ENCODE results near the gene LYPD3.
"Not testable (repeated sequence)": the region's sequence is repeated elsewhere in the genome, so short reads cannot be mapped to it uniquely, and the experiment has no call there.

LYPD3 gene

GRCh38 chr19:43465468-43466120, at the start of gene LYPD3:
TSS of gene LYPD3 (minus strand) at chr19:43465608. CDS start at chr19:43465571, 37 bp downstream.
- H3K9me3 ChIP-seq (ENCODE audit: low read length) = no peaks in the 10 kb centered on the region
- H2AFZ ChIP-seq (ENCODE audit: low read depth, low read length) = peak within 1 kb of the TSS; percentile 75
- peaks cover 8% of the 10 kb centered on the region for H3K4me1 ChIP-seq (ENCODE audit: insufficient read depth, low read length)
- peak within 1 kb of the TSS; percentile 60 for H3K4me3 ChIP-seq (ENCODE audit: low read length)
- H3K36me3 ChIP-seq (ENCODE audit: insufficient read depth, low read length) = no peaks in the 10 kb centered on the region
- no peaks in the 10 kb centered on the region for H3K27me3 ChIP-seq (ENCODE audit: insufficient read depth, low read length)

- not testable (repeated sequence) for H3K4me3 ChIP-seq (ENCODE audit: low read length); H3K27me3 ChIP-seq (ENCODE audit: insufficient read depth, low read length); H3K9me3 ChIP-seq (ENCODE audit: low read length); H2AFZ ChIP-seq (ENCODE audit: low read depth, low read length); H3K4me1 ChIP-seq (ENCODE audit: insufficient read depth, low read length)
- H3K36me3 ChIP-seq (ENCODE audit: insufficient read depth, low read length) = peaks cover 15% of the 10 kb centered on the region
Observed at GRCh38 chr19:43512399-43512798, 47.0 kb upstream of the LYPD3 start.

GRCh38 chr19:43511324-43511723, 45.9 kb upstream of the LYPD3 start:
- Histone ChIP-seq H3K9me3 (ENCODE audit: low read length) (peaks cover 8% of the 10 kb centered on the region), H3K4me1 (ENCODE audit: insufficient read depth, low read length) (no peaks in the 10 kb centered on the region), H3K27me3 (ENCODE audit: insufficient read depth, low read length) (no peaks in the 10 kb centered on the region), H3K4me3 (ENCODE audit: low read length) (no peak overlapping the region), H2AFZ (ENCODE audit: low read depth, low read length) (no peak overlapping the region), H3K36me3 (ENCODE audit: insufficient read depth, low read length) (peaks cover 15% of the 10 kb centered on the region)

- H3K4me1 ChIP-seq (ENCODE audit: insufficient read depth, low read length) = no peaks in the 10 kb centered on the region
- no peak overlapping the region for H3K4me3 ChIP-seq (ENCODE audit: low read length)
- H2AFZ ChIP-seq (ENCODE audit: low read depth, low read length) = no peak overlapping the region
- H3K36me3 ChIP-seq (ENCODE audit: insufficient read depth, low read length) = peaks cover 15% of the 10 kb centered on the region
- H3K27me3 ChIP-seq (ENCODE audit: insufficient read depth, low read length) = no peaks in the 10 kb centered on the region
- H3K9me3 ChIP-seq (ENCODE audit: low read length) = peaks cover 8% of the 10 kb centered on the region
Observed at GRCh38 chr19:43510713-43511112, 45.3 kb upstream of the LYPD3 start.

- no peaks in the 10 kb centered on the region for H3K27me3 ChIP-seq (ENCODE audit: insufficient read depth, low read length)
- peaks cover 12% of the 10 kb centered on the region for H3K4me1 ChIP-seq (ENCODE audit: insufficient read depth, low read length)
- peaks cover 4% of the 10 kb centered on the region for H3K9me3 ChIP-seq (ENCODE audit: low read length)
- no peak overlapping the region for H2AFZ ChIP-seq (ENCODE audit: low read depth, low read length)
- H3K4me3 ChIP-seq (ENCODE audit: low read length) = no peak overlapping the region
- peaks cover 15% of the 10 kb centered on the region for H3K36me3 ChIP-seq (ENCODE audit: insufficient read depth, low read length)
Observed at GRCh38 chr19:43507880-43508279, 42.5 kb upstream of the LYPD3 start.

- Histone ChIP-seq H3K9me3 (ENCODE audit: low read length) (peaks cover 2% of the 10 kb centered on the region), H3K4me1 (ENCODE audit: insufficient read depth, low read length) (peaks cover 12% of the 10 kb centered on the region), H3K4me3 (ENCODE audit: low read length) (no peak overlapping the region), H3K36me3 (ENCODE audit: insufficient read depth, low read length) (peaks cover 15% of the 10 kb centered on the region), H3K27me3 (ENCODE audit: insufficient read depth, low read length) (no peaks in the 10 kb centered on the region), H2AFZ (ENCODE audit: low read depth, low read length) (no peak overlapping the region)
Observed at GRCh38 chr19:43506629-43507028, 41.2 kb upstream of the LYPD3 start.

- H3K27me3 ChIP-seq (ENCODE audit: insufficient read depth, low read length) = no peaks in the 10 kb centered on the region
- H2AFZ ChIP-seq (ENCODE audit: low read depth, low read length) = no peak overlapping the region
- H3K36me3 ChIP-seq (ENCODE audit: insufficient read depth, low read length) = peaks cover 10% of the 10 kb centered on the region
- H3K4me1 ChIP-seq (ENCODE audit: insufficient read depth, low read length) = peaks cover 12% of the 10 kb centered on the region
- H3K4me3 ChIP-seq (ENCODE audit: low read length) = no peak overlapping the region
- H3K9me3 ChIP-seq (ENCODE audit: low read length) = peaks cover 2% of the 10 kb centered on the region
Observed at GRCh38 chr19:43505941-43506340, 40.5 kb upstream of the LYPD3 start.

- Histone ChIP-seq H3K9me3 (ENCODE audit: low read length) (no peaks in the 10 kb centered on the region), H3K36me3 (ENCODE audit: insufficient read depth, low read length) (peaks cover 9% of the 10 kb centered on the region), H3K4me3 (ENCODE audit: low read length) (no peak overlapping the region), H3K27me3 (ENCODE audit: insufficient read depth, low read length) (no peaks in the 10 kb centered on the region), H2AFZ (ENCODE audit: low read depth, low read length) (peak overlapping the region; percentile 96), H3K4me1 (ENCODE audit: insufficient read depth, low read length) (peaks cover 12% of the 10 kb centered on the region)
Observed at GRCh38 chr19:43505186-43505456, 39.7 kb upstream of the LYPD3 start.

GRCh38 chr19:43504426-43505185, 39.2 kb upstream of the LYPD3 start, which contains the start of gene PHLDB3:
TSS of gene PHLDB3 (minus strand) at chr19:43504746. CDS start at chr19:43504118, 628 bp downstream.
- peaks cover 5% of the 10 kb centered on the region for H3K36me3 ChIP-seq (ENCODE audit: insufficient read depth, low read length)
- H3K27me3 ChIP-seq (ENCODE audit: insufficient read depth, low read length) = no peaks in the 10 kb centered on the region
- peaks cover 12% of the 10 kb centered on the region for H3K4me1 ChIP-seq (ENCODE audit: insufficient read depth, low read length)
- peak within 1 kb of the TSS; percentile 96 for H2AFZ ChIP-seq (ENCODE audit: low read depth, low read length)
- no peaks in the 10 kb centered on the region for H3K9me3 ChIP-seq (ENCODE audit: low read length)
- peak within 1 kb of the TSS; percentile 71 for H3K4me3 ChIP-seq (ENCODE audit: low read length)

- Histone ChIP-seq H3K4me3 (ENCODE audit: low read length) (peak overlapping the region; percentile 71), H3K9me3 (ENCODE audit: low read length) (no peaks in the 10 kb centered on the region), H3K27me3 (ENCODE audit: insufficient read depth, low read length) (no peaks in the 10 kb centered on the region), H3K4me1 (ENCODE audit: insufficient read depth, low read length) (peaks cover 12% of the 10 kb centered on the region), H3K36me3 (ENCODE audit: insufficient read depth, low read length) (peaks cover 2% of the 10 kb centered on the region), H2AFZ (ENCODE audit: low read depth, low read length) (peak overlapping the region; percentile 96)
Observed at GRCh38 chr19:43503501-43504425, 38.4 kb upstream of the LYPD3 start.

GRCh38 chr19:43502419-43502976, 37.1 kb upstream of the LYPD3 start:
- H3K27me3 ChIP-seq (ENCODE audit: insufficient read depth, low read length) = no peaks in the 10 kb centered on the region
- peaks cover 12% of the 10 kb centered on the region for H3K4me1 ChIP-seq (ENCODE audit: insufficient read depth, low read length)
- no peaks in the 10 kb centered on the region for H3K9me3 ChIP-seq (ENCODE audit: low read length)
- no peak overlapping the region for H2AFZ ChIP-seq (ENCODE audit: low read depth, low read length)
- no peak overlapping the region for H3K4me3 ChIP-seq (ENCODE audit: low read length)
- no peaks in the 10 kb centered on the region for H3K36me3 ChIP-seq (ENCODE audit: insufficient read depth, low read length)

GRCh38 chr19:43501661-43502418, 36.4 kb upstream of the LYPD3 start:
- Histone ChIP-seq H3K4me3 (ENCODE audit: low read length) (no peak overlapping the region), H3K4me1 (ENCODE audit: insufficient read depth, low read length) (peaks cover 12% of the 10 kb centered on the region), H2AFZ (ENCODE audit: low read depth, low read length) (no peak overlapping the region), H3K36me3 (ENCODE audit: insufficient read depth, low read length) (peaks cover 2% of the 10 kb centered on the region), H3K27me3 (ENCODE audit: insufficient read depth, low read length) (no peaks in the 10 kb centered on the region), H3K9me3 (ENCODE audit: low read length) (no peaks in the 10 kb centered on the region)
